HG02571 (cell line): ENCODE data around the gene CLEC14A.

ENCODE experiments used
- ATAC-seq: cut with Tn5 transposase; IDR thresholded peaks from one replicate; pipeline ENCODE4 v1.9.1; 2021; ENCODE audit warnings: mild to moderate bottlenecking, moderate library complexity; ENCODE audit not compliant: unreplicated experiment

The CLEC14A gene

GRCh38 chr14:38206689-38207376, 49.1 kb downstream of the CLEC14A start:
- ATAC-seq, result no peak

- ATAC-seq, result no peak
Measured at GRCh38 chr14:38205949-38206665, 49.8 kb downstream of the CLEC14A start.

- ATAC-seq, result no peak
Measured at GRCh38 chr14:38205119-38205813, 50.6 kb downstream of the CLEC14A start.

GRCh38 chr14:38204719-38205115, 51.2 kb downstream of the CLEC14A start:
- ATAC-seq, result no peak
